Measurements from ENCODE around the gene C1orf21.

C1orf21 gene

GRCh38 chr1:184555665-184556641 lies 169.1 kb downstream of the C1orf21 start:
- DNase-seq (ENCODE audit: low spot score): no peak

DNA sequence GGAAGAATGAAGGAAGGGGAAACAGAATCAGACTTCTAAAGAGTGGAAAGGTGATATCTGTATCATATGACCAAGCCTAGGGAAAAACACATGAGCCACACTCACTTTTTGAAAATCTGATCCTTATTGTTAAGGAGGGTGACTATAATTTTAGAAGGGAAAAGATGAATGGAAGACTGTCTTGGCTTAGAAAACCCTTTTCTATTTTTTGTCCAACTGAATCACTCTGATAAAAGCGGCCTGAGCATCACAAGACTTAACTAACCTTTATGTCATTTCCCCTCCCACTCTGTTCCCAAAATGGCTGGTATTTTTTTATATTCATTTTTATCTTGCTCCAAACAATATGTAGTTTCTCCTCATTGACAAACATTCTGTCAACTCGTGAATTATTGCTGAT lies 169.8 kb downstream of the C1orf21 start:
- no peak for DNase-seq (ENCODE audit: low spot score)

DNA sequence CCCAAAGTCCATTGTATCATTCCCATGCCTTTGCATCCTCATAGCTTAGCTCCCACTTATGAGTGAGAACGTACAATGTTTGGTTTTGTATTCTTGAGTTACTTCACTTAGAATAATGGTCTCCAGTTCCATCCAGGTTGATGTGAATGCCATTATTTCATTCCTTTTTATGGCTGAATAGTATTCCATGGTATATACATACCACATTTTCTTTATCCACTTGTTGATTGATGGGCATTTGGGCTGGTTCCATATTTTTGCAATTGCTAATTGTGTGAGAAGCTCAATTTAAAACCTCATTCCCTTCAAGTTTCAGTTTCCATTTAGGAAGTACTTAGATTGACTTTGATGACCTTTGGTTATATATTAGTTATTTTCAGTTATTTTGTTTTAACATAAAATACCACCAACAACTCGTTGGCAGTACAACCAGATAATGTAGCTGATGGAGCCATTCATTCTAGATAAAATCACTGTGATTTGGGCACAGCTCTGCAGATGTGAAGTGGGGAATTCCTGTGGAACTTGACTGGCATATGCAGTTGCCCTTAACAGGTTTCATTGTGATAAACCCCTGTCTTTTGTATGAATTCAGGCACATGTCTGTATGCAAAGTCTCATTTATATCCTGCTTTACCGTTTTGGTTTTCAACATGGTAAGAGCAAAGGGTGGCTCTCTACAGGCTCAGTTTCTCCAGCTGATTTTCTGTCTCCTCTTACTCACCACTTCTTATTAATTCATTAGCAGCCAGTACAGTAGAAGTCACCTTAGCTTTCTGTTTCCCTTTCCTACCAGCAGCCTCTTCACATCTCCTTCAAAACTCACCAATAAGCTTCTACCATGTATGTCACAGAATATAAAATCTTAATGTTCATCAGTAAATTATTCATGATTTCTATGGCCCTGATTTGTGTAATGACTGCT lies 170.9 kb downstream of the C1orf21 start:
- DNase-seq (ENCODE audit: low spot score): no peak

GRCh38 chr1:184558691-184559090 lies 171.9 kb downstream of the C1orf21 start:
- DNase-seq (ENCODE audit: low spot score): no peak

DNA sequence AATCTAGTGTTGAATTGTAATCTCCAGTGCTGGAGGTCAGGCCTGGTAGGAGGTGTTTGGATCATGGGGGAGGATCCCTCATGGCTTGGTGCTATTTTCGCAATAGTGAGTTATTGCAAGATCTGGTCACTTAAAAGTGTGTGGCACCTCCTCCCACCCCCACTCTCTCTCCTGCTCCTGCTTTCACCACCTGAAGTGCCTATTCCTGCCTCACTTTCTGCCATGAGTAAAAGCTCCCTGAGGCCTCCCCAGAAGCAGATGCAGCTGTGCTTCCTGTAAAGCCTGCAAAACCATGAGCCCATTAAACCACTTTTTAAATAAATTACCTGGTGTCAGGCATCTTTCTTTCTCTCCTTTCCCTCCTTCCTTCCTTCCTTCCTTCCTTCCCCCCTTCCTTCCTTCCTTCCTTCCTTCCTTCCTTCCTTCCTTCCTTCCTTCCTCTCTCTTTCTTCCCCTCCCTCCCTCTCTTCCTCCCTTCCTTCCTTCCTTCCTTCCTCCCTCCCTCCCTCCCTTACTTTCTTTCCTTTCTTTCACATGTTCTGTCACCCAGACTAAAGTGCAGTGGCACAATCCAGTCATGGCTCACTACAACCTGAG lies 172.4 kb downstream of the C1orf21 start:
- DNase-seq (ENCODE audit: low spot score): no peak

DNA sequence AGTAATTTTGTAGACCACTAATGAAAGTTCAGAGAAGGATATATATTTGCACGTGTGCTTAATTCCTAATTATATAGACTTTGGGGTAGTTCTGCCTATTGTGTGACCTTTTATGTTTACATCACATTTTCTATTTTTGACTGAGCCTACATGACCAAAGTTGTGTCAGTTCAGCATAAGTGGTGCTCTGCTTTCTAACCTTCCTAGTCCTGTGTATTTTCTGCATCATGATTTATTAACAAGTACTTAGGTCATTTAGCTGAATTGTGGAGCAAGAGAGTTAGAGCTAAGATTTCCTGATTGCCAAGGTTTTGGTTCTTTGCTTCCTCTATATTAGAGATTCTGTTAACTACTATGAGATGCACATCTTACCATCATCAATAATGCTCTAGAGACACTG lies 176.0 kb downstream of the C1orf21 start:
- DNase-seq (ENCODE audit: low spot score): no peak

DNA sequence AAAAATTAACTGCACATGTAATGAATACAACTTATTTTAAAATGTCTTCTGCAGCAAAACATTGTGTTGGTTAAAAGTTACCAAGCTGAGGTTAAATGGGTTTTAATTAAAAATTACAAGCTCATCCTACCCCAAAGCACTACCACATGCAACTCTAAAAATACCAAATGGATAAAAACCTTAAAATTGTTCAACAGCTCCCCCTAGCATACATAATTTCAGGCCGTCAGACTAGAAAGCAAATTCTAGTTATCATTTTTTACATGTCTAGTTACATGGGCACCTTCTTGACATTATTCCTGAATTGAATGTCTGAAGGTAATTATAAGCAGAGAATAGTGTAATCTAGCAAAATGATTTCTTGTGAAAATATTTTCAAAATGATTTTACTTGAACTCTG lies 176.5 kb downstream of the C1orf21 start:
- DNase-seq (ENCODE audit: low spot score): no peak

DNA sequence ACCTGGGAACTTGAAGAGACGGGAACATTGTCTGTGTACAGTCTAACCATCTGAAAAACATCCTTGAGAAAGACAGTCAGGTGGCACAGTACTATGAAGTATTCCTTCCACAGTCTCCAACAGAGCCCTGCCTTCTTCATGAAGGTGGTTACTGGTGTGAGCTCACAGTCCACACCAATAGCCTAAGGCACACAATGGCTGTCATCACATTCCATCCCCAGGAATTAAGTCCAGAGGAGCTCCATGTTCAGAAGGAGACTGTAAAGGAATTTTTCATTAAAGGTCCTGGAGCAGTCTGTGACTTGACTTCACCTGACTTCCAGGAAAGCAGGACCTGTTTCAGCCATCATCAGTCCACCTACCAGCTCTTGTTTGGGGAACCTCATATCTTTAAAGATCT lies 180.2 kb downstream of the C1orf21 start:
- DNase-seq (ENCODE audit: low spot score): no peak

- no peak for DNase-seq (ENCODE audit: low spot score)
Measured at GRCh38 chr1:184567637-184568036, 180.8 kb downstream of the C1orf21 start.

GRCh38 chr1:184568148-184568547 lies 181.3 kb downstream of the C1orf21 start:
- no peak for DNase-seq (ENCODE audit: low spot score)

GRCh38 chr1:184569106-184569505 lies 182.3 kb downstream of the C1orf21 start:
- no peak for DNase-seq (ENCODE audit: low spot score)

DNA sequence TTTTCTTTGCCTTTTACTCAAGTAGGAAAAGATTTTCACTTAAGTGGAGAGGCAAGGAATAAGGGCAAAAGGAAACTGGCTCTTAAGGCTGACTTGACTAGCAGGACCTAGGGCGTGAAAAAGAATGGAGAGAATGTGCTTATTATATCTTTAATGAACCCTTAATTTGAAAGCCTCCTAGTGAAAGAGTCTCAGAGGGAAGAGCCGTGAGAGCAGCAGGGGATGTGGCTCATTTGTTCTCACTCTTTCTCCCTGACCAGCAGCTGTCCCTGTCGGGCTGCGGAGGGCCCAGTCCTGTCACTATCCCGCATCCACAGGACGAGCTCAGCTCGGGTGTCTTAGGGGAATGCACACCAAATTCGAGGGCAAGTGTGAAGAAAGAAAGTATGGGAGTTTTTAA lies 187.8 kb downstream of the C1orf21 start:
- no peak for DNase-seq (ENCODE audit: low spot score)

GRCh38 chr1:184576822-184577221 lies 190.0 kb downstream of the C1orf21 start:
- DNase-seq (ENCODE audit: low spot score): no peak

- DNase-seq (ENCODE audit: low spot score): no peak
Measured at GRCh38 chr1:184577319-184577718, 190.5 kb downstream of the C1orf21 start.

DNA sequence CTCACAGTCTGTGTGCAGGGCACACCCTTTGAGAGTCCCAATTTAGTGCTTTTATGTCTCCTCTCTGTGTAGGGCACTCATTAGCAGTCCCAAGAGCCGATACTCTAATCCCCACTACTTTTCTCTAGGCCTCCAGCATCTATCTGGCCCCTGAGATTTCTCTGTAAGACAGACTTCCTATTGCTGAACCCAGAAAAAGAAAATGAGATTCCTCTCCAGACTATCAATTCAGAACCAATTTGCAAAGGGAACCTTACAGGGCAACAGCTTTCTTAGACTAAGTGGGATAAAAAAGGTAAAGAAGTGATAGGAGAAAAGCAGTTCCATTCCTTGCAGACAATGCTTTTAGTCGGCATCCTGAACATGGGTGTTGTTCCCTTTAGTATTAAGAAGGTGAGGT lies 195.6 kb downstream of the C1orf21 start:
- no peak for DNase-seq (ENCODE audit: low spot score)

DNA sequence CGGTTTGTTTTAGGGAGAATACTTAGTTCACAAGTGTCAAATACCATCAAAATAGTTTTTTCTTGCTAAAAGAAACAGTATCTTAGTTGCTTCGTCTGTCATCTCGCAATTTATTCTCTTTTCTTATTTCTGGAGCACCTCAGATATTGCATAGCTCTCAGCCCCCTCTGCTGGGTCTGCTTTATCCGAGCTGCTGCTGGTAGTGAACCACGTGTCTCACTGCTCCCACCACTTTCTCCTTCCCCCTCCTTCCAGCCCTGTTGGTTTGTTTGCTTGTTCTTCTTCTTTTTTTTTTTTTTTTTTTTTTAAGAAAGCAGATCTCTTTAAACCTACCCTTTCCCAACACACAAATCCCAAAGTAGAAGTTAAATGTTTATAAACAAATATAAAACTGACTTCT lies 197.0 kb downstream of the C1orf21 start:
- no peak for DNase-seq (ENCODE audit: low spot score)

DNA sequence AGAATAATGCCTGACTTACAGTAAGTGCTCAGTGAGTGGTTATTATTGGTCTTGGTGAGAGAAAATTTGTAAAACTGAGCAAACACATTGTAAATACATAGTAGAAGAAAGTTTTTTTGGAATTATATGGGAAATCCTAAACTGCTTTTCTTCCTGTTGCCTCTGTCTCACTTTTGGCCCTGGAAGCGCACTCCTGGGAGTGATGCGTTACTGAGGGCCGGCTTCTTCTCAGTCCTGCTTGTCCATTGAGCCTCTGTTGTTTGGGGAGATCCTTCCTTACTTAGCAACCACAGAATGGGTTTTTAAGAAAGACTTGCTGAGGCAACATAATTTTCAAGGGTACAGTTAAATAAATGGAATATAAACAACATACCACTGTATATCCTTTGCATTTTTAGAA lies 201.9 kb downstream of the C1orf21 start:
- DNase-seq (ENCODE audit: low spot score): no peak

- DNase-seq (ENCODE audit: low spot score): peak; percentile 77
Measured at GRCh38 chr1:184590163-184590750, 203.4 kb downstream of the C1orf21 start.

DNA sequence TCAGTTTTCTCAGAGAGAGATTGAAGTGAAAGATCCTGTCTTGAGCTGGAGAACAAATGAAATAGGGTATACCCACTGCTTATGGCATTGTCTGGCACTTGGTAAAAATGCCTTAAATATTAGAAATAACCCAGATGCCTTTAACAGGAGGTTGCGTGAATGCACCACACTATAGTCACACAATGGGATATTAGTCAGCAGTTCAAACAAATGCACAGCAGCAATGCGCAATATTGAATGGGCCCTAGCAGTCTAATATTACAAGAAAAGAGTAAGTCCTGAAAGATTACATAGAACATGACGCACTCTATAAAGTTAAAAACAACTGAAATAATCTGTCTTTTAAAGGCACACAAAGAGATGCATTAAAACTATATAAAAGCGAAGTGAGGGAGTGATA lies 206.8 kb downstream of the C1orf21 start:
- DNase-seq (ENCODE audit: low spot score): no peak

GRCh38 chr1:184595596-184595995 lies 208.8 kb downstream of the C1orf21 start:
- no peak for DNase-seq (ENCODE audit: low spot score)

DNA sequence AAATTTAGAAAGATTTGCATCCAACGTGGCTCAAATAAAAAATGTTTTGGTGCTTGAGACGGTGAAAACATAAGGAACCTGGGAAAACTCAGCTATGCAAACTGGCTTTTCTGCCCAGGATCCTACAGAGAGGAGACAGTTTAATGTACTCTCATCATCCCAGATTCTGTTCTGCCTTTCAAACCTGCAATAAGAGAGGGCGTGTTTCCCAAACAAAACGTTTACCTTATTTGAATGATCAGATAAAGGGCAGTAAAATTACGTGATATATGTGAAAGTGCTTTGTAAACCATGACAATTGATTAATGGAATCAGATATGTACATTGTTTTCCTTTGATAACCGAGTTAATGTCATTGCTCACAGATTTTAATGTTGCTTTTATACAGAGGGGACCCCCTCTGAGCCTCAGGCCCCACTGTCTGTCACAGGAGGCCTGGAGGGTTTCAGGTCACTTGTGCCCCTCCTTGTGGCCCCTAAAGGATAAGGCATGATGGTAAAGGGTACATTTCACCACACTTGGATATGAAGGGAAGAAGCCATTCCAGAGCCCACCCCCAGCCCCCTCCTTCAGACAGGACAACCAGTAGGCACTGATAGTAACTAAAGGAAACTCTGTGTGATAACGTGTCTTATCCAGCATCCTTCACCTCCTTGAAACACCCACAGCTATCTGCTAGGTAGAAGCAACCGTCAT lies 210.3 kb downstream of the C1orf21 start:
- DNase-seq (ENCODE audit: low spot score): no peak
